GM21526 (cell line): ENCODE measurements around the gene DAPK1.

Source experiments
- ATAC-seq: cut with Tn5 transposase; IDR thresholded peaks from one replicate; pipeline ENCODE4 v1.9.1; 2021; ENCODE audit warnings: moderate library complexity; ENCODE audit not compliant: unreplicated experiment, low FRiP score

DAPK1 gene

DNA sequence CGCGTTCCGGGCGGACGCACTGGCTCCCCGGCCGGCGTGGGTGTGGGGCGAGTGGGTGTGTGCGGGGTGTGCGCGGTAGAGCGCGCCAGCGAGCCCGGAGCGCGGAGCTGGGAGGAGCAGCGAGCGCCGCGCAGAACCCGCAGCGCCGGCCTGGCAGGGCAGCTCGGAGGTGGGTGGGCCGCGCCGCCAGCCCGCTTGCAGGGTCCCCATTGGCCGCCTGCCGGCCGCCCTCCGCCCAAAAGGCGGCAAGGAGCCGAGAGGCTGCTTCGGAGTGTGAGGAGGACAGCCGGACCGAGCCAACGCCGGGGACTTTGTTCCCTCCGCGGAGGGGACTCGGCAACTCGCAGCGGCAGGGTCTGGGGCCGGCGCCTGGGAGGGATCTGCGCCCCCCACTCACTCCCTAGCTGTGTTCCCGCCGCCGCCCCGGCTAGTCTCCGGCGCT is at the start of gene DAPK1:
Gene DAPK1 (plus strand): TSS at position 264 of the 442 bp plus-strand sequence. CDS start 1,211 bp downstream, outside the sequence.
- ATAC-seq = peak; percentile 55

DNA sequence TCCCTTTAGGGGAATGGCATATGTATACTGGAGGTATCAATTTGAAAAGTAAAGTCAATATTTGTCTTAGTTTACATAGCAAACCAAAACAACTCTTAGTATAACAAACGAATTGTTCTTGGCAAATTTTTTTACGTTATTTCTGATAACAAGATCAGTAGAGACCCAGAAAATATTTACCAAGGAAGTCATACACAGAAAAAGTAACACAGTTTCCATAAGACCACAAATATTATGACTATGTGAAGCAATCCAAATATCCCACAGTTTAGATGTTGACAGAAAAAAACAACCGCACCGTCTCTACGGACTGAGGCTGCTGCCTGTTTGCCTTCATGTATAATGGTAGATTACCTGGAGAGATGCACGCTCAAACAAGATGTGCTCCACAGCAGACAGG is 46.5 kb upstream of the DAPK1 start:
- no peak for ATAC-seq

DNA sequence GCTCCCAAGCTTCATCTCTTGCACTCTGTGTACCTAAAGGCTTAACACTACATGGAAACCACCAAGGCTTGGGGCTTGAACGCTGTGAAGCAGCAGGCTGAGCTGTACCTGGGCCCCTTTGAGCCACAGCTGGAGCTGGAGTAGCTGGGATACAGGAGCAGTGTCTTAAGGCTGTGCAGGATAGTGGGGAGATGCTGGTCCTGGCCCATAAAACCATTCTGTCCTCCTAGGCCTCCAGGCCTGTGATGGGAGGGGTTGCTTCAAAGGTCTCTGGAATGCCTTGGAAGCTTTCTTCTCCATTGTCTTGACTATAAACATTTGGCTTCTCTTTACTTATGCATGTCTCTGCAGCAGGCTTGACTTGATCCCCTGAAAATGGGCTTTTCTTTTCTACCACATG is 42.3 kb upstream of the DAPK1 start:
- no peak for ATAC-seq

DNA sequence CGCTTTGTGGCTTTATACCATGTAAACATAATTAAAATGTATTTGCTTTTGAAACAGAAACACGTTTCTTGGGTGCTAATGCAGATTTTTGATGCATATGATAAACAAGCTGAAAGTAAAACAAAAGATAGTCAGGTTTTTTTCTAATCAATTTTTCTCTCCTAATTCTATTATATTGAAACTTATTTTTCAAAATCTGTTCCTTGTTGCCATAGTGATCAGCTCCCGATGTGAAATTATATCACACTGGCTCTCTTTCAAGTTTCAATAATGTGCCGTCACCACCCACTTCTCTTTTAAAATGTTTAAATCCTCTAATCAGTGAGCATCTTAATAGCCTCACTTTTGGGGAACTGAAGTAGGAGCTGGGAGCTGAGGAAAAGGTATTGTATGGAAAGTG is 36.4 kb upstream of the DAPK1 start:
- no peak for ATAC-seq

DNA sequence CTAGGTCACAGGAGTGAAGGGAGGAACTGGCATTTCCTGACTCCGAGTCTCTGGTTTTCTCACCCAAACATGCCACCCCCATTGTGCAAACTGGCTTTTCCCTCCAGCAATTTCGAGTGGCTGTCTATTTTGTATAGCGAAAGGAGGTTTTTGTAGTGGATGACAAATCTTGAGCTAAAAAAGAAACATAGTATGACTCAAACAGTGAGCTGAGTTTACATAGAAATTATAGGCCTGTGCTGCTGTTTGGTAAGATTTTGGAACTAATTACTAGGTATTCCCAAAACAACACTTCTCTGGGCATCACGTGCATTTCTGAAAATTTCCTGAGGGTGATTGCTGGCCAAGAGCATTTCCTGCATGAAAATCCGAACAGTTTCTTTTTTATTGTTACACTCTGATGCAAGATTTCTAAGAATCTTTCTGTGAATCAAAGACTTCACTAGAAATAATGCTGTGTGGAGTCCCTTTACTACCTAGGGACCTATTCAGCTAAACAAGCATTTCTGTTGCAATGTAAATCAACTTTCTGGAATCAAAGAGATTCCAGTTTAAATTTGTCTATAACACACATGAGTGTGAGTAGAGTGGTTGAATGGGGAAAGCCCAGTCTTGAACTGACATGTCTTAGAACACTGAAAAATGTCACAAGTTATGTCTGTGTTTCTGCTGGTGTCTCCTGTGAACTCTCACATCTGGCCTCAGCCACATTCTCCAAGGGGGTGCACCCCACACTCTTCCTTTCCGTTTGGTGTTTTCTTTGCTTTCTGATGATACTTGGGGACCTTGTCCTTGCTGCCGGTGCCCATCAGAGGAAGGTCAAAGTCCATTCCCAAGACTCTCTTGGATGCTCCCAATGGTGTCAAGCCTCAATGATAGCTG is 33.3 kb upstream of the DAPK1 start:
- ATAC-seq = peak; percentile 58

DNA sequence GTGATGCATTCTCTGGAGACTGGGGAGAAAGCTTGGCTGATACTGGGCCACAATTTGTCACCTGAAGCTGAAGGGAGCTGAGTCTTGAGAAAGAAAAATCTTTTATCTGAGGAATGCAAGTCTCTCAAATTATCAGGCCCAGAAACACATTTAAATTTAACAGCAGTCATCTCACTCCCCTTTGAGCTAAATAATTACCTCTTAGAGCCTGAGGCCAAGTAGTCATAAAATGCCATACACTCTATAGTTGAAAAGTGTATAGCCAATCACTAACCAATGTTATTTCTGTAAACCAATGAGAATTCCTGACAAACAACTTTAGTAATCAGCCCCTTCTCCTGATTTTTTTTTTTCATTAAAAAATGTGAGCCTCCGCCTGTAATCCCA is 32.7 kb upstream of the DAPK1 start:
- no peak for ATAC-seq

DNA sequence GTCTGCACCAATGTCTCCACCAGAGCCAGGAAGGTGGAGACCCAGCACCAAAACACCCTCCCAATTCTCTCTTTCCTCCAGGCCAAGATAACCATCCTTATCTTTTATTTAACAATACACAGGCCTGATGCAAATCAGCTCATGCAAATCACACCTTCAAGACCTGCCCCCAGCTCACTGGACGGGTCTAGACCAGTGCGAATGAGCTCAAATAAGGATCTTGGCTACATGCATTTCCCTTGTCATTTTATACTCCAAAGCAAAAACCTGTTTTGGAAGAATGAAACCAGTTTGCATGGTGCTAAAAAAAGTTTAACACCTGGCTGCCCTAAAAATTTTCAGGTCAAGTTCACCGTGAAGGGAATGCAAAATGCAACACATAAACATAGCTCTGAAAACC is 31.9 kb upstream of the DAPK1 start:
- ATAC-seq = no peak

DNA sequence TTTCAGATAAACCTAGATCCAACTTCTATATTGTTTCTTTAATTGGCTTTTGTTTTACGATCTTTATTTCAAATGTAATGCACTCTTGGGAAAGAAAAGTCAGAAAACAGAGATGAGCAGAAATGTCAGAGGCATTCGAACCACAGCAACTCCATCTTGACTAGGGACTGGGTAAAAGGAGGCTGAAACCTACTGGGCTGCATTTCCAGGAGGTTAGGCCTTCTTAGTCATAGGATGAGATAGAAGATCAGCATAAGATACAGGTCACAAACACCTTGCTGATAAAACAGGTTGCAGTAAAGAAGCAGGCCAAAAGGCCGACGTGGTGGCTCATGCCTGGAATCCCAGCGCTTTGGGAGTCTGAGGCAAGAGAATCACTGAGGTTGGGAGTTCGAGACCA is 30.5 kb upstream of the DAPK1 start:
- no peak for ATAC-seq

DNA sequence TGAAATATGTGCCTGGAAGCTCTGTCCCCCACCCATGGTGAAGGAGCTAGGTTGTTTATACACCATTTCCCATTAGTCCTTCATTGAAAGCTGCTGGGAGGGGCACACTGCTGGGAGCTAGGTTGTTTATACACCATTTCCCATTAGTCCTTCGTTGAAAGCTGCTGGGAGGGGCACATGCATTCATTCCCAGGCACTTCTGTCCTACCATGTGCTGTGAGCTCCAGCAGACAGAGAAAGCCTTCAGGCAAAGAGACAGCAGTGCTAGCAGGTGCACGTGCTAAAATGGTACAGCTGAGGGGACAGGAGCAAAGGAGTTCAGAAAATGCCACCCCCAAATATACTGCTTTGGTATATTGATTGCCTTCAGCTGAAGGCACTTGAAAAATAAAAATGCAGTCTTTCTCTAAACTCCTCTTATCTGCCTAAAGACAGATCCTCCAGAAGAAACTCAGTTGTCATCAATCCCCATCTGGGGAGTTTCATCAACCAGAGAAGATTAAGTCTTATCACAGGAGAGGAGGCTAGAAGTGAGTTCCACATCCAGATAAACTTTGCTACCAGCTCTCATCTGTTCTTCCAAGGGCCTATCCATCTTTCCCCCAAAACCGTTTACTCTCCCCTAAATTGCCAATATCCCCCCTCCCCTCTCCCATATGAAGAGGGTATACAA is 27.7 kb upstream of the DAPK1 start:
- no peak for ATAC-seq

DNA sequence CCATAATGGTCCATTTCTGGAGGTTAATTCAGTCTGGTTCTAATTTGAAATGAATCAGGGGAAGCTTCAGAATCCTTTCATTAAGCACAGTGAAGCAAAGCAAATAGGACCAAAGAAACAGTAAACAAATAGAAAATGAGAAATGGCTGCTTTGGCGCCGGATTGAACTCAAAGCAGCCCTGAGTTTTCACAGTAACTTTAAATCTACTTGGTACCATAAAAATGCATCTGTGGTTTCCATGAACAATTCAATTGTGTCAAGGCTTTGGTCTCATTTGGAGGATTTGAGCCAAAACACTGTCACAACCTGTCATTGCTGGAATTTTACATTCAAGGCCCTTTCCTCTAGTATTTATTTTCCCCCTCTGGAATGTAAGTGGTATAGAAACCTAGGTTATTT is 25.9 kb upstream of the DAPK1 start:
- no peak for ATAC-seq

DNA sequence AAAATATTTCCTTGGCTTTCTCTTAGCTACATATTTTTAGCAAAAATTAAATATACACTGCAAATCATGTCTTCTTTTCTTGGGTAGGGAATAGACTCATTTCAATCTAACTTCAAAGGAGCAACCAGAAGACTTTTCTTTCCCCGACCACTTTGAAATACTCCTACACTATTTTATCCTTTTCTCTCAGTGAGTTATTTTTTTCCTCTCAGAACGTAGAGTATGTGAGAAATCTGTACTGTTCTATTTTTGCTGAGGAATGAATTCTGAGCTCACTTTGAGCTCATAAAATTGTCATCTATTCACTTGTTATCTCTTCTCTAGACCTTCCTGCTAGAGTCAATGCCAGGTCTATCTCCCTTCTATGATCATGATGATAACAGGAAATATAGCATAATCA is 22.2 kb upstream of the DAPK1 start:
- no peak for ATAC-seq

DNA sequence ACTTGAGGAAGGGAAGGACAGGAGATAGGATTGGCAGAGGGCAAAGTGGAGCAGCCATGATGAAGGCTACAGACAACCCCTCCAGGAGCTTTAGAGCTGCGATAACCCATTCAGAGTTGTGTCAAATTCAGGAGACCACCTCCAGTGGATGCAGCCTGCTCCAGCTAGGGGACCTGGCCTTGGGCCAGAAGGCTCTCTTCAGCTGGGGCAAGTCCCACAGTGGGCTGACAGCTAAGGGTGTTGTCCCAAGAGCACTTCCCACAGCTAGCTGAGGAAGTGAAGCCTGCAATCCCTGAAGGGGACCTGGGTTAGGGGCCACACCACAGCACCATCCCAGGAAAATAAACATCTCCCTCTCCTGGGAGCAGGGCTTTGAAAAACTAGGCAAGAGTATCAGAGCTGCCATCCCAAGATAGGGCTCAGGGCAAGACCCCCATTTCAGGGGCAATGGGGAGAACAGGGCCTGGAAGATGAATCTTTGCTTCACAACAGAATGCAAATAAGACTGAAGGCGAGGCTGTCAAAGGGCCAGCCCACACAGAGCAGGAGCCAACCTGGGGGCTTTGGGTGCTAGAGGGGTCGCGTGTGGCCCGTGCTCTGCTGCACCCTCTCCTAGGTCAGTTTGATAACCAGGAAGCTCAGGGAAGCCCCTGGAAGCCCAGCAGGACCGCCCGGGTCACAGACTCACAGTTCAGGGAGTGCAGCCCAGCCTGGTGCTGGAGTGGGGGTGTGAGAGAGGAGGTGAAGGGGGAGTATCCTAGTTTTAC is 19.3 kb upstream of the DAPK1 start:
- no peak for ATAC-seq

DNA sequence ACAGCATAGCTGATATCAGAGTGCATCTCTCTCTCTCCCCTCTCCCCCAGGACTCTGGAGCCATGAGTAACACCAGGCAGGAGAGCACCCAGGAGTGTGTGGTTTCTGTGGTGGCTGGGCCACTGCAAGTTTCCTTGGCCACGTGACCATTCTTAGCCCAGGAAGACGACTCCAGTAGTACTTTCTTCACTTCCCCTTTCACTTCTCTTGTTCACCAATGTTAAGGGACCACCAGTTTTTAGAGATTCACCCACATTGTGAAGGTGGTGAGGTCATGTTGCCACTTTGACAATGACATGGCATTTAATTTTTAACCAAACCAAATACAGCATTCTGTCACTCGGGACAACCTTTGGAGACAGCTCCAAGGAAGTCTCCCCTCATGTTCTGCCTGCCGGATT is 17.9 kb upstream of the DAPK1 start:
- peak; percentile 89 for ATAC-seq

DNA sequence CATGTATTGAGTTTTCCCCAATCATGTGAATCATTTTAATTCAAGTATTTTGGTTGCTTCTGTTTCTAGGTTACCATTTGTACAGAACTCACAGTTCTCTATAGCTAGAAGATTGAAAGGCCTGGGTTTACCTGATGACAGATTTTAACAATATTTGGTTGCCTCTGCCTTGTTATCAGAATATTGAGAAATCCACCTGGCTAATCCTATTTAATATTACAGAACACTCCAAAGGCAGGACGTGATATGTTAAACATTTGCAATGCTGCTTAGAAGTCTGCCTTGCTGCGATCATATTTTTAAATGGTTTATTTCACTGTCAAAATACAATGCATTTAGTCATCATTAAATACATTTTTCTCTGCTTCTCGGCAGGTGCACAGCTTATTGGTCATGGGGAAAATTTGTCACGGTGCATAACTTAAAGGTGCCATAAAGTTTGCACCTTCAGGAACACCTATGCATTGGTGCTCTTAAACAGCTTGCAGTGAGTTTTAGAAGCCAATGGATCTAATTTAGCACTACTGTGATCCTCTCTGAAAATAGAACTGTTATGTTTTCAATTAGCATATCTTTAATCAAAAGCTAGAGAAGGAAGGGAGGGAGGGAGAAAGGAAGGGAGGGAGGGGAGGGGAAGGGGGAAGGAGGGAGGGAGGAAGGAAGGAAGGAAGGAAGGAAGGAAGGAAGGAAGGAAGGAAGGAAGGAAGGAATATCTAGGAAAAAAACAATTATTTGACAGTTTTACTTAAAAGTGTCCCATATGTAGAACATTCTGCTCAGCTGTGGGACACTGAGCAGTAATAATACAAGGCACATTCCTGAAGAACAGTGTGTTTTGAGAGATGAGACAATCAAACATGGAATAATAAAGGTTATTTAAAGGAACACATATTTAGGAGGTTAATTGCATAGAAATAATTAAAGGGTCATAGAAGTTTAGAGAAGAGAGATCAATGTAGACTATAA is 15.5 kb upstream of the DAPK1 start:
- ATAC-seq = no peak

DNA sequence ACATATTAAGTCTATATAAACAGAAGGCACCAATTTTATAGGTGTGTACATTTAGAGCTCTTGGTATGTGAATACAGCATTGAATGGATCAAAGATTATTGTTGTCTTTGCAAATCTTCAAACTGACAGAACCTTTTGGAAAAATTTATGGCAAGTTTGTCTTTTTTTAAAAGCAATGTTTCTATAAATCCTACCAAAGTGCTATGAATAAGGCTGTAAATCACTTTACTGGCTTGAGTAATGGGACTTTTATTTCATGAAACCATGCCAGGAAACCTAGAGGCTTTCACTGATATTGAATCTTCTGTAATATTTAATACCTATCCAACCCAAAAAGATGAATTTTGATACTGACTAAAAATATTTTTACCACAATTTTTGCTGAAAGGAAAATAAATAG is 7.4 kb upstream of the DAPK1 start:
- no peak for ATAC-seq

DNA sequence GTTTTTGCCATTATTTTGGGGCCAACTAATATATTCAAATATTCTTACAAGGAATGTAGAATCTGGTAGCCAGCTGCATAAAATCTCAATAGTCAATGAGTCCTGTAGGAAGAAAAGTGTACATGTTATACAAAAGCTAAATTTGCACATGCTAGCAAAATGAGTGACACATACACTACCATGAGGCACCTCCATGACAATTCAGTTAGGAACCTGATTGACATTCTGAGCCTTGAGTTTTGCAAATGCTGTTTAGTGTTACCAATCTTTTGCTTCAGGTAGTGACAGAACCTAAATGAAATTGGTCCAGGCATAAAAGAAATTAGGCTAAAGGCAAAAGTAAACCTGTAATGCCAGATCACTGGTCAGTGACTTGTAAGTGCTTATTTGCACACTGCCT is 6.8 kb upstream of the DAPK1 start:
- ATAC-seq = no peak

DNA sequence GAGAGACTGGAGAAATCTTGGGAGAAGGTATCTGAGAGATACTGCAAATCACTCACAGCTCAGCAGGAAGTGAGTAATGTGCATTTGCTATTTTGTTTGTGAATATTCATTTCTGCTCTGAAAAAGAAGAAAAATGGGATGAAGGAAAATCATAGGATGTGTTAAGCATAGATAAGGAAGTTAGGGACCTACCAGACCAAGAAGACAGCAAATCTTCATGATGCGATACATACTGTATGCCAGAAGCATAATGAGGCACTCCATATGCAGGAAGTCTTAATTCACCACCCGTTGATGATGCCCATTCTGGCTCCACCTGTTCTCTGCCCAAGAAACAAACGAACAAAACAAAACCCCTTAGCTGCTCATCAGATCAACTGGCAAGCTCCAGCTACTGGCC is 6.1 kb upstream of the DAPK1 start:
- no peak for ATAC-seq

DNA sequence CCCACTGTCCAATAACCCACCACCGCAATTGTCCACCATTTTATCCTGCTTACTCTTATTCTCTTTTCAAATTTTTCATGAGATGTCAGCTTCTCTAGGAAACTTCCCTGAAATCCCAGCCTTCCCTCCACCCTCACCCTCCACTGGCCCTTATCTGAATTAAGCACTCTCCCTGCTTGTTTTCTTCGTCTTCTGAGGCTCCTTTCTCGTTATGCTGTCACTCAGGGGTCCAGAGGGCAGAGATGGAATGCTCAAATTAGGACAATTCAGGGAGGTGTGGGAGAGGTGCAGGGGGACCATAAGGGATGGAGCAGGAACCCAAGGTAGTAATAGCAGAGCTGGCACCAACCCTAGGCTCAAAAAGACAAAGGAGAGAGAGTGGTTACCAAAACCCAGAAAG is 5.0 kb upstream of the DAPK1 start:
- no peak for ATAC-seq

DNA sequence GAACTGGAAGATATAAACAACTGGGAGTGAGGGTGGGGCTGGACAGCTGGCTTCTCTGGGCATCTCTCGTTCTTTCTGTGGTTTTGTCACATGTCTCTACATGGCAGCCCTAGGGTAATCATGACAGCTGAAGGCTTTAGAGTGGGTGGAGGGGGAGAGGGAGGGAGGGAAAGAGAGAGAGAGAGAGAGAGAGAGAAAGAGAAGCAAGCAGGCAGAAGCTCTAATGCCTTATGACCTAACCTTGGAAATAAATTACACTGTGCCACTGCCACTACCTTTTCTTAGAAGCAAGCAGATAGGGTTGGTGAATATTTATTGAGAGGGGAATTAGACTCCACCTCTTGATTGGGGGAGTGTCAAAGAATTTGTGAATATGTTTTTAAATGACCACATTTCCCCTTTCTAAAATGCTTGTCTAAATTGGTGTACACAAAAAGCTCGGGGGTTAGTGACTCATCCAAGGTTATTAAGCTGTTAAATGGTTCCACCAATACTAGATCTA is 2.6 kb upstream of the DAPK1 start:
- no peak for ATAC-seq

DNA sequence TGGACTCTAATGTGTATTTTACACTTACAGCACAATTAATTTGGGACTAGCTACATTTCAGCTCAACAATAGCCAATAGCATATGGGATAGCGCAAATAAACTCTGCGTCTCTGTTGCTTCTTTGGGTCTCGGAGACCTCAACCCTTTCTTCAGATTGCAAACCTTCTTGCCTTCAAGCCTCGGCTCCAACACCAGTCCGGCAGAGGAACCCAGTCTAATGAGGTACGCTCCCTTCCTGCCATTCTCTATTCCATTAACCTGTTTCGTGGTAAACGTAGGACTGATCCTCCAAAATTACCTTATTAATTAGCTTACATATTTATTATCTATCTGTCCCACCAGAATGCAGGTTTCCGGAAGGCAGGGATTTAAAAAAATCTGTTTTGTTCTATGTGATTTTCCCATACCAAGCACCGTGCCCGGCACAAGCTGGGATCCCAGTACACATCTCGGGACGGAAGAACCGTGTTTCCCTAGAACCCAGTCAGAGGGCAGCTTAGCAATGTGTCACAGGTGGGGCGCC is 525 bp upstream of the DAPK1 start:
- no peak for ATAC-seq
